ENCODE data around the gene CNOT3. TPM values are rescaled to one million over a fixed set of nuclear protein-coding genes. Genes with fewer than 3 reads are reported as not detected.
A peak's percentile ranks its signal among the peaks of the same experiment; 100 is the strongest.

CNOT3 gene
- total RNA-seq, 1 experiment from 2014 or later: 17.0 TPM

DNA sequence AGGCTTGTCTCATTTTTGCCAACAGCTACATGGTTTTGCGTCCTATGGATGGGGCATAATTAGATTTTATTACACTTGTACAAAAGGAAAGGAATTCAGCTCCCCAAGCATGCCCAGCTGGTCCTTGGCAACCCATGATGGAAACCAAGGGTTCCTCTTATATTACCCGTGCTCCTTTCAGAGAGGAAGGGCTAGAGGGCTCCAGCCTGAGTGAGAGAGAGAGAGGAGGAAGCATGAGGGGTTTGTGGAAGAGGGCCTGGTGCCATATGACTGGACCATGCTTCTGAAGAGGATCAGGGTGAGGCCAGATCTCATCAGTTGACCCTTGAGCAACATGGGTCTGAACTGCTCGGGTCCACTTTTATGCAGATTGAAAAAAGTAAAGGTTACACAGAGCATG is 59.6 kb downstream of the CNOT3 start:
- Histone ChIP-seq H3K36me3 (replicated peaks; ENCODE audit: control insufficient read depth, insufficient read depth, low read length) (peaks cover 18% of the 10 kb centered on the region), H3K27me3 (ENCODE audit: control insufficient read depth, insufficient read depth, low read length) (no peaks in the 10 kb centered on the region), H3K4me3 (ENCODE audit: insufficient read depth, low read depth, low read length) (no peak overlapping the region)
- no peak for DNase-seq

DNA sequence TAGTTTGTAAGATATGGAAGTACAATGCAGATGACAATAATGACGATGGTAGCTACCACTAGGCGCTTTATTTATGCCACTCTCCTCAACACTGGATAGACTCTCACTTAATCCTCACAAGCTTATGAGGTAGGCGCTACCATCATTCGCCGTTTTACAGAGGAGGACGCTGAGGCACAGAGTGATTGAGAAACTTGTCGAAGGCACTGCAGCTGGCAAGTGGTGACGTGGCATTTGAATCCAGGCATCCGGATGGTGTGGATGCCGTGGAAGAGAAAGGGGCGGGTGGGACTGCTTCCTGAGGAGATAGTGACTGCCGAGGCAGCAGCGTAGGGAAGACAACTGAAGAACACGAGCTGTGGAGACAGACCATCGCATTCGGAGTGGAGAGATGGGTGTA is 61.8 kb downstream of the CNOT3 start:
- DNase-seq: peak; percentile 18
- Histone ChIP-seq H3K36me3 (replicated peaks; ENCODE audit: control insufficient read depth, insufficient read depth, low read length) (peaks cover 30% of the 10 kb centered on the region), H3K4me3 (ENCODE audit: insufficient read depth, low read depth, low read length) (no peak overlapping the region), H3K27me3 (ENCODE audit: control insufficient read depth, insufficient read depth, low read length) (no peaks in the 10 kb centered on the region)

DNA sequence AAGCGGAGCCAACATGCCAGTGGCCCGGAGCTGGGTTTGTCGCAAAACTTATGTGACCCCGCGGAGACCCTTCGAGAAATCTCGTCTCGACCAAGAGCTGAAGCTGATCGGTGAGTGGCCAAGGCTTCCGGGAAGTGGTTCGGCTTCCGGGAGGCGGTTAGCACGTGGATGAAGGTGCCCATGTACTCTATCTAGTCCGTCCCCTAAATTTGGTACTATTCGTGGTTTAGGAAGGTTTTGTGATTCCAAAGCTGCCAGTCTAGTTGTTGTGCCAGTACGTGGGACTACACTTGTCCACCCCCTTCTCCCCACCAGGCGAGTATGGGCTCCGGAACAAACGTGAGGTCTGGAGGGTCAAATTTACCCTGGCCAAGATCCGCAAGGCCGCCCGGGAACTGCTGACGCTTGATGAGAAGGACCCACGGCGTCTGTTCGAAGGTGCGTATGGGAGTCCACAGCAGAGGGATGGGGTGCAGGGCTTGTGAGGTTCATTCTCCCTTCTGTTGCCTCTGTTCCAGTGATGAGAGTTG is 63.7 kb downstream of the CNOT3 start:
- Histone ChIP-seq H3K4me3 (ENCODE audit: insufficient read depth, low read depth, low read length) (peak overlapping the region; percentile 92), H3K36me3 (replicated peaks; ENCODE audit: control insufficient read depth, insufficient read depth, low read length) (peaks cover 41% of the 10 kb centered on the region), H3K27me3 (ENCODE audit: control insufficient read depth, insufficient read depth, low read length) (no peaks in the 10 kb centered on the region)
- peak; percentile 27 for DNase-seq

DNA sequence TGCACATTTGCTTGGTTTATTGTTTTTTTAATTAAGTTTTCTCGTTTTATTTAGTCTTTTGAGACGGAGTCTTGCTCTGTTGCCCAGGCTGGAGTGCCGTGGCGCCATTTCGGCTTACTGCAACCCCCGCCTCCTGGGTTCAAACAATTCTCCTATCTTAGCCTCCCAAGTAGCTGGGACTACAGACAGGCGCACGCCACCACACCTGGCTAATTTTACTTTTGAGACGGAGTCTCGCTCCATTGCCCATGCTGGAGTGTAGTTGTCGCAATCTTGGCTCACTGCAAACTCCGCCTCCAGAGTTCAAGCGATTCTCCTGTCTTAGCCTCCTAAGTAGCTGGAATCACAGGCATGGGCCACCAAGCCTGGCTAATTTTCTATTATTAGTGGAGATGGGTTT is 64.4 kb downstream of the CNOT3 start:
- peak overlapping the region; percentile 92 for H3K4me3 ChIP-seq (ENCODE audit: insufficient read depth, low read depth, low read length)
- no peak for DNase-seq
- H3K36me3 ChIP-seq (replicated peaks; ENCODE audit: control insufficient read depth, insufficient read depth, low read length): peaks cover 49% of the 10 kb centered on the region

DNA sequence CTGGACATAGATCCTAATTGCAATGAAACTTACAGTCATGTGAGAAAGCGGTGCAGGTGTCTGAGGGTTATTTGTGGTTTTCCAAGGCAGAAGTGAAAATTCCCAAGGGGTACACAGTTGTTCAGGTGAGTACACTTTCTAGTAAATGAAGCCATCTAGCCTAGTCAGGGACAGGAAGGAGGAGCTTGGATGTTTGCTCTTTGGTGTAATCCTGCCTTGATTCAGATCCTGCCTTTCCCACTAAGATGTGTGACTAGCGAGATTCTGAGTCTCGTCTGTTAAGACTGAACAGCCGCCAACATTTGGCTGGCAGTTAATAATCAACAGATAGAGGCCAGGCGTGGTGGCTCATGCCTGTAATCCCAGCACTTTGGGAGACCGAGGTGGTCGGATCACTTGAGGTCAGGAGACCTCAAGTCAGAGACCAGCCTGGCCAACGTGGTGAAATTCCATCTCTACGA is 65.6 kb downstream of the CNOT3 start:
- DNase-seq: peak; percentile 7
- Histone ChIP-seq H3K4me3 (ENCODE audit: insufficient read depth, low read depth, low read length) (no peak overlapping the region), H3K27me3 (ENCODE audit: control insufficient read depth, insufficient read depth, low read length) (no peaks in the 10 kb centered on the region), H3K36me3 (replicated peaks; ENCODE audit: control insufficient read depth, insufficient read depth, low read length) (peaks cover 55% of the 10 kb centered on the region)

More for the DNA sequence above, 64.4 kb downstream of the CNOT3 start:
- H3K27me3 ChIP-seq (ENCODE audit: control insufficient read depth, insufficient read depth, low read length): no peaks in the 10 kb centered on the region

DNA sequence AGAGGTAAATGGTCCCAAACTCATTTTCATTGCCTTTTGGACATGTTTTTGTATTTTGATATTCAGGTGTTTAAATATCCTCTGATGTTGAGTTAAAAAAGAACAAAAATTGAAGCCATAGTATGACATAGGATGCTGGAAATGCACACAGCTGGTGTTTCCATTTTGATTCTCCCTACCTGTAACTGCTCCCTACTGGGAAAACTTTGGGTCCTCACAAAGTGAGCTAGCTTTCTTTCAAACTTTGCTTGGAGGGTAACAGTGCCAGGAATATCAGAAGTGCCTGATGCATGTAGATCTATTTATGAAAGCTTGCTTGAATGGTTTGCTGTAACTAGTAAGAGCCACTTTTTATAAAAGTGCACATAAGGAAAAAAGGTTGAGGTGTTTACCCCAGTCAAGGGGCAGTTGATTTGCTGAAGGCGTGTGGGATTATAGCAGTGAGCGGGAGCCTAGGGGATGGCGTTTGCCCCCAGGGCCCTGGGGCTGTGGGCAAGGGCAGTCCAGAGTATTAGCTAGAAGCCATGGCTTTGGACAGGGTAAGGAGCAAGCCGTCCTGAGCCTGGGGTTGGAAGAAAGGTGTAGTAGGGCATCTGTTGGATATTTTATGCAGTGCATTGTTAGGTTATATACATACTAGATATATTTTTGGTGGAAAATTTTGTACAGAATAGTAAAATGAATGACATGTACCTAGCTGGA is 67.4 kb downstream of the CNOT3 start:
- Histone ChIP-seq H3K27me3 (ENCODE audit: control insufficient read depth, insufficient read depth, low read length) (no peaks in the 10 kb centered on the region), H3K4me3 (ENCODE audit: insufficient read depth, low read depth, low read length) (no peak overlapping the region), H3K36me3 (replicated peaks; ENCODE audit: control insufficient read depth, insufficient read depth, low read length) (peaks cover 55% of the 10 kb centered on the region)
- DNase-seq: peak; percentile 22

Other genes starting within 250 kb of the CNOT3 start
- 3.8 and 4.5 TPM in 2 replicates for gene CACNG7, start 228.5 kb upstream of the CNOT3 start, total RNA-seq (2014; rRNA removed; shearing (Covaris generic))
- gene CACNG8, start 174.8 kb upstream of the CNOT3 start, total RNA-seq (2014; rRNA removed; shearing (Covaris generic)): 0.07 and 0.59 TPM in 2 replicates
- gene CACNG6, start 146.1 kb upstream of the CNOT3 start, total RNA-seq (2014; rRNA removed; shearing (Covaris generic)): 0.38 and 0.78 TPM in 2 replicates
- not detected in 2 replicates for gene VSTM1, start 73.9 kb upstream of the CNOT3 start, total RNA-seq (2014; rRNA removed; shearing (Covaris generic))
- not detected in 2 replicates for gene TARM1, start 56.4 kb upstream of the CNOT3 start, total RNA-seq (2014; rRNA removed; shearing (Covaris generic))
- 0.66 and 1.8 TPM in 2 replicates for gene OSCAR, start 37.0 kb upstream of the CNOT3 start, total RNA-seq (2014; rRNA removed; shearing (Covaris generic))
- gene NDUFA3, start 34.9 kb upstream of the CNOT3 start, total RNA-seq (2014; rRNA removed; shearing (Covaris generic)): 111 and 113 TPM in 2 replicates
- 22.4 and 24.3 TPM in 2 replicates for gene TFPT, start 22.1 kb upstream of the CNOT3 start, total RNA-seq (2014; rRNA removed; shearing (Covaris generic))
- gene PRPF31, start 22.0 kb upstream of the CNOT3 start, total RNA-seq (2014; rRNA removed; shearing (Covaris generic)): 81.7 and 100 TPM in 2 replicates
- 3.6 and 4.7 TPM in 2 replicates for gene LENG1, start 22.0 kb downstream of the CNOT3 start, total RNA-seq (2014; rRNA removed; shearing (Covaris generic))
- gene TMC4, start 35.4 kb downstream of the CNOT3 start, total RNA-seq (2014; rRNA removed; shearing (Covaris generic)): 1.9 and 2.8 TPM in 2 replicates
- gene MBOAT7, start 51.8 kb downstream of the CNOT3 start, total RNA-seq (2014; rRNA removed; shearing (Covaris generic)): 76.6 and 88.1 TPM in 2 replicates
- 76.9 and 87.8 TPM in 2 replicates for gene TSEN34, start 53.5 kb downstream of the CNOT3 start, total RNA-seq (2014; rRNA removed; shearing (Covaris generic))
- 3,283 and 3,663 TPM in 2 replicates for gene RPS9, start 63.1 kb downstream of the CNOT3 start, total RNA-seq (2014; rRNA removed; shearing (Covaris generic))
- gene LILRB3, start 85.2 kb downstream of the CNOT3 start, total RNA-seq (2014; rRNA removed; shearing (Covaris generic)): not detected in 2 replicates
- gene LILRA6, start 105.0 kb downstream of the CNOT3 start, total RNA-seq (2014; rRNA removed; shearing (Covaris generic)): not detected in 2 replicates
- gene LILRB5, start 119.5 kb downstream of the CNOT3 start, total RNA-seq (2014; rRNA removed; shearing (Covaris generic)): not detected in 2 replicates
- not detected in 2 replicates for gene LILRB2, start 143.3 kb downstream of the CNOT3 start, total RNA-seq (2014; rRNA removed; shearing (Covaris generic))
- not detected in 2 replicates for gene LILRA5, start 175.4 kb downstream of the CNOT3 start, total RNA-seq (2014; rRNA removed; shearing (Covaris generic))
- gene LILRA4, start 201.4 kb downstream of the CNOT3 start, total RNA-seq (2014; rRNA removed; shearing (Covaris generic)): not detected in 2 replicates
- gene LAIR1, start 227.2 kb downstream of the CNOT3 start, total RNA-seq (2014; rRNA removed; shearing (Covaris generic)): 0.07 and 0.33 TPM in 2 replicates

Measured in H7 (cell line).